IPS-20b (cell line): Measurements from ENCODE around the gene SHROOM4.

Experiments
- H3K27ac ChIP-seq: one replicate; pipeline ENCODE4 v1.5.1; 2013; ENCODE audit warnings: low read length
- H3K27me3 ChIP-seq: 2 replicates; pipeline ENCODE4 v1.6.1; 2013; ENCODE audit warnings: mild to moderate bottlenecking, low read length, inconsistent platforms; ENCODE audit not compliant: insufficient read depth
- H3K36me3 ChIP-seq: 2 replicates; pipeline ENCODE4 v1.6.1; 2013; ENCODE audit warnings: low read depth, mild to moderate bottlenecking, inconsistent platforms, low read length, moderate library complexity; ENCODE audit not compliant: insufficient read depth
- H3K4me1 ChIP-seq: 2 replicates; pipeline ENCODE4 v1.6.1; 2013; ENCODE audit warnings: mild to moderate bottlenecking, control low read depth, inconsistent platforms, low read length, moderate library complexity; ENCODE audit not compliant: insufficient read depth
- H3K4me3 ChIP-seq: 2 replicates; pipeline ENCODE4 v1.5.1; 2013; ENCODE audit warnings: mild to moderate bottlenecking, low read length, inconsistent platforms
- H3K9ac ChIP-seq: 2 replicates; pipeline ENCODE4 v1.6.1; 2013; ENCODE audit warnings: low read depth, mild to moderate bottlenecking, inconsistent platforms, low read length, moderate library complexity
- H3K9me3 ChIP-seq: 2 replicates; pipeline ENCODE4 v1.6.1; 2013; ENCODE audit warnings: mild to moderate bottlenecking, low read depth, low read length, inconsistent platforms; ENCODE audit not compliant: insufficient read depth

Gene SHROOM4

DNA sequence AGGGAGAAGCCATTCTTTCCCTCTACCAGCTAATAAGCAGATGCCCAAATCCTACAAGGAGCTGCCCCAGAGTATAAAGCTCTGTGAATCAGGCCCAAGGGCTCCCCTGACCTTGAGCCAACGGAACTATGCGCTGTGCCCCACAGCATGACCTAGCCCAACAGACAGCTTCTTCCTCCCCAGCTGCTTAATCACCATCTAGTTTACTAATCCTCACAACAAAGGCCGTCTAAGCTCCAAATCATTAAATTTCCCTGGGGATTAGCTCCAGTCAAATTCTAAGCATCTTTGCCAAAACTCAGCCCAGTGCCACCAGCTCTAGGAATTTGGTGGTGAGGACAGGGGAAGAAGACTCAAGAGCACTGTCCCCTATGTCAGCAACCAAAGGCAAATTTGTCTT lies 113.1 kb downstream of the SHROOM4 start:
- Histone ChIP-seq H3K36me3 (no peaks in the 10 kb centered on the region), H3K4me1 (peaks cover 34% of the 10 kb centered on the region; the same call in 1 of the 2 replicates), H3K27ac (no peak overlapping the region), H3K9ac (no peak overlapping the region), H3K27me3 (no peaks in the 10 kb centered on the region), H3K9me3 (no peaks in the 10 kb centered on the region), H3K4me3 (no peak overlapping the region)

DNA sequence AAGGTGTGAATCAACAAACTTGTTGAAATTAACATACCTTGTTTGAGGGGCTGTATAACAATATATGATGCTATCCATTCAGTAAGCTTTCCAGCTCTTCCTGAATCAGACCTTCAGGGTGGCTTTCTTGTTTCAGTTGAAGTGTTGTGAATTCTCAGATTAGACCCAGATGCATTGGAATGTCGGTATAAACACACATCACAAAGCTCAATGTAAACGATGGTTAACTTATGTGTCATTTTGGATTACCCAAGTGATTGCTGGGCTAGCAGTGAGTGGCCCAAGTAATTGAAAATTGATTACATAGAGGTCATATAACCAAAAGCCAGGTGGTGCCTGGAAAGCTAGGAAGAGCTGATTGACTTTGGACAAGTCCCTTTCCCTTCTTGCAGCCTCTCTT lies 115.0 kb downstream of the SHROOM4 start:
- H3K36me3 ChIP-seq, result no peaks in the 10 kb centered on the region
- no peak overlapping the region for H3K27ac ChIP-seq
- no peaks in the 10 kb centered on the region for H3K27me3 ChIP-seq
- H3K9ac ChIP-seq, result no peak overlapping the region
- H3K4me1 ChIP-seq, result peaks cover 34% of the 10 kb centered on the region; the same call in 1 of the 2 replicates
- no peaks in the 10 kb centered on the region for H3K9me3 ChIP-seq
- 0 out of 2 replicates have a peak overlapping the region, but pooled peaks have one; percentile 7 for H3K4me3 ChIP-seq

DNA sequence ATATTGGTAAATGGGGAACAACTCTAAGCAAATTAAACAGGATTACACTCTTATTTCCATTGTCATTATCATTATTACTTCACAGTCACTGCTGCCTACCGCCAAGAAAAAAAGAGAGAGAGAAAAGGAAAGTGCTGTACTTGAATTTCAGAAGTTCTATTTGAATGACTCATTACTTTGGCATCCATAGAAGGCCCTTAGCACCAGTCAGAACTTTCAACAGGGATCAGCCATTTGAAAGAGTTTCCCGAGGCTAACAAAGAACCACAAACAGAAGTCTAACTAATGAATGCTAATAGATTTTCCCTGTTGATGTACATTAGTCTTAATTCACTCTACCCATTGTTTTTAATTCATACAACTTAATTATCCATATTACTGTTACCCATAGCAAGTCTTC lies 116.3 kb downstream of the SHROOM4 start:
- Histone ChIP-seq H3K4me1 (peaks cover 34% of the 10 kb centered on the region; the same call in 1 of the 2 replicates), H3K27me3 (no peaks in the 10 kb centered on the region), H3K27ac (peak overlapping the region; percentile 28)

GRCh38 chrX:50691820-50692219 lies 122.2 kb downstream of the SHROOM4 start:
- H3K27me3 ChIP-seq, result no peaks in the 10 kb centered on the region
- no peak overlapping the region for H3K27ac ChIP-seq
- no peak overlapping the region for H3K4me3 ChIP-seq
- no peaks in the 10 kb centered on the region for H3K9me3 ChIP-seq
- no peak overlapping the region for H3K9ac ChIP-seq
- H3K4me1 ChIP-seq, result no peaks in the 10 kb centered on the region
- no peaks in the 10 kb centered on the region for H3K36me3 ChIP-seq

More for the DNA sequence above, 116.3 kb downstream of the SHROOM4 start:
- Histone ChIP-seq H3K36me3 (no peaks in the 10 kb centered on the region), H3K9ac (peak overlapping the region; percentile 21; the same call in 1 of the 2 replicates), H3K9me3 (no peaks in the 10 kb centered on the region), H3K4me3 (no peak overlapping the region)

DNA sequence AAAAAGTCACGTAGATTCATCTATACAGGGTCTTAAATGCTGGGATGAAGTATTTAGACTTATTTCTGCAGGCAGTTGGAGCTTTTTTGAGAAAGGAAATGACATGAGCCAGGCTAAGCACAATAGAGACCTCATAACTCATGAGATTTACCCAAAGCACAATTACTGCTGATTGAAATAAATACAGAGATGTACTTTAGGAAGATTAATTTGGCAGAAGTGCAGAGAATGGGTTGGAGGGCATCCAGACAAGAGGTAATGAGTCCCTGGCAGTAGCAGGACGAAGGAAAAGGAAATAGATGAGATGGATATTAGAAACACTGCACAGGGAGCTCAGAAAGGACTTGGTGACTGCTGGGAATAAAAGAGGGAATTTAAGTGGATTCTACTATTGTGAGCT lies 129.1 kb downstream of the SHROOM4 start:
- Histone ChIP-seq H3K4me3 (no peak overlapping the region), H3K27ac (no peak overlapping the region), H3K36me3 (no peaks in the 10 kb centered on the region), H3K4me1 (no peaks in the 10 kb centered on the region), H3K9ac (no peak overlapping the region), H3K27me3 (no peaks in the 10 kb centered on the region), H3K9me3 (no peaks in the 10 kb centered on the region)

DNA sequence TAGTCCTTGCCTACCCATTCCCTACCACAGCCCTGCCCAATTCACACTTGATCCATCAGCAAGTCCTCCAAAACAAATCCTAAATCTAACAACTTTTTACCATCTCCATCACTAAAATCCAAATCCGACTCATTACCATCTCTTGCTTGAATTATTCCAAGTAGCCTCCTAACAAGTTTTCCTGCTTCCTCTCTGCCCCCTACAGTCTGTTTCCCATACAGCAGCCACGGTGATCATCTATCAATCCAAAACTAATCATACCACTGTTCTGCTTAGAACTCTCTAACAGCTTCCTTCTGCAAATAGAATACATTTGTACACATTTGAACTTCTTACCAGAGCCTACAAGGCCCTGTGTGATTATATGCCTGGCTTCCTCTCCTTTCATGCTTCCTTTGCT lies 133.0 kb downstream of the SHROOM4 start:
- H3K27ac ChIP-seq, result no peak overlapping the region

GRCh38 chrX:50677789-50678188 lies 136.2 kb downstream of the SHROOM4 start:
- no peaks in the 10 kb centered on the region for H3K9me3 ChIP-seq
- H3K36me3 ChIP-seq, result no peaks in the 10 kb centered on the region
- no peaks in the 10 kb centered on the region for H3K4me1 ChIP-seq
- H3K4me3 ChIP-seq, result no peak overlapping the region
- no peaks in the 10 kb centered on the region for H3K27me3 ChIP-seq
- no peak overlapping the region for H3K9ac ChIP-seq
- no peak overlapping the region for H3K27ac ChIP-seq

More for the DNA sequence above, 133.0 kb downstream of the SHROOM4 start:
- H3K4me3 ChIP-seq, result no peak overlapping the region
- no peaks in the 10 kb centered on the region for H3K4me1 ChIP-seq
- H3K9me3 ChIP-seq, result no peaks in the 10 kb centered on the region
- H3K9ac ChIP-seq, result no peak overlapping the region
- H3K27me3 ChIP-seq, result no peaks in the 10 kb centered on the region
- no peaks in the 10 kb centered on the region for H3K36me3 ChIP-seq

- H3K9ac ChIP-seq, result no peak overlapping the region
- H3K27ac ChIP-seq, result no peak overlapping the region
- no peaks in the 10 kb centered on the region for H3K27me3 ChIP-seq
- H3K4me3 ChIP-seq, result no peak overlapping the region
- no peaks in the 10 kb centered on the region for H3K9me3 ChIP-seq
- H3K36me3 ChIP-seq, result no peaks in the 10 kb centered on the region
- no peaks in the 10 kb centered on the region for H3K4me1 ChIP-seq
Observed at GRCh38 chrX:50671661-50672060, 142.3 kb downstream of the SHROOM4 start.

DNA sequence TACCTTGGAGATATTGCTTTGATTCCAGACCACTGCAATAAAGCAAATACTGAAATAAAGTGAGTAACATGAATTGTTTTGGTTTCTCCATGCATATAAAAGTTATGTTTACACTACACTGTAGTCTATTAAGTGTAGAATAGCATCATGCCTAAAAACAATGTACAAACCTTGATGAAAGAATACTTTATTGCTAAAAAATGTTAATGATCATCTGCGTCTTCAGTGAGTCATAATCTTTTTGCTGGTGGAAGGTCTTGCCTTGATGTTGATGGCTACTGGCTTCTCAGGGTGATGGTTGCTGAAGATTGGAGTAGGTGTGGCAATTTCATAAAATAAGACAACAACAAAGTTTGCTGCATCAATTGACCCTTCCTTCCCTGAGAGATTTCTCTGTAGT lies 145.1 kb downstream of the SHROOM4 start:
- Histone ChIP-seq H3K9me3 (no peaks in the 10 kb centered on the region), H3K36me3 (no peaks in the 10 kb centered on the region), H3K4me1 (no peaks in the 10 kb centered on the region), H3K9ac (no peak overlapping the region), H3K27me3 (no peaks in the 10 kb centered on the region), H3K27ac (no peak overlapping the region), H3K4me3 (no peak overlapping the region)

DNA sequence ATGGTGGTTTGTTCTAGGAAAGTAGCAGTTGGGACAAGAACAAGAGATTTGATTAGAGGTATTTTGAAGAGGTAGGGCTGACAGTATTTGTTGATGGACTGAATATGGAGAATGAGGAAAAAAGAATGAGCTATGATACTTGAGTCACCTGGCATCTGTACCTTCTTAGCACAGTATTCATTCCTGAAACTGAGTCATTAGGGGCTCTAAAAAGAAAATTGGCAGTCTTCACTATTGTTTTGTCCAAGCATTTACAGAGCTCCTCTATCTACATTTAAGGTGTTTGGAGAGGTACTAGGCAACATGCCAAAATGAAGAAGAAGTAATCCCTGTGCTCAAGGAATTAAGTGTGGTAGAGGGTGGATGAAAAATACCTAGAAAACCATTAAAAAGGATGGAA lies 165.8 kb downstream of the SHROOM4 start:
- H3K27me3 ChIP-seq, result no peaks in the 10 kb centered on the region
- H3K4me1 ChIP-seq, result peaks cover 17% of the 10 kb centered on the region; the same call in 1 of the 2 replicates
- H3K36me3 ChIP-seq, result no peaks in the 10 kb centered on the region
- no peak overlapping the region for H3K9ac ChIP-seq
- H3K4me3 ChIP-seq, result no peak overlapping the region
- H3K9me3 ChIP-seq, result no peaks in the 10 kb centered on the region
- H3K27ac ChIP-seq, result no peak overlapping the region

DNA sequence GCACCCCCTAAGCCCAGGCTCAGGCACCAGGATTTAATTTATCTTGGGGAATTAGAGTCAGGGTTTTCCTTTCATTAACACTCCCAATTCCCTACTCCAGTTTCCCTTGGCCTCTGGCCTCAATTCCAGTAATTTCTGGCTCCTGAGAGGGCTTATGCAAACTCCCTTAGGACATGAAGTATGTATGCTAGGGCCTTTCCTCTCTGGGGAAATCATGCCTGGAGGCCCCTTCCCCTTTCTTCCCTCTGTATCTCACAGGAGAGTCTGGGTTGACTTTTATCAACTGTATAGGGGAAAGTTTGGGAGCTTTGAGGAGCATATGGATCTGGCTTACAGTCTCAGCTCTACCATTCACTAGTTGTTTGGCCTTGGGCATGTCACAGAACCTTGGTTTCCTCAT lies 169.5 kb downstream of the SHROOM4 start:
- no peaks in the 10 kb centered on the region for H3K9me3 ChIP-seq
- H3K36me3 ChIP-seq, result no peaks in the 10 kb centered on the region
- peaks cover 17% of the 10 kb centered on the region; the same call in 1 of the 2 replicates for H3K4me1 ChIP-seq
- H3K9ac ChIP-seq, result no peak overlapping the region
- no peak overlapping the region for H3K27ac ChIP-seq
- H3K4me3 ChIP-seq, result no peak overlapping the region
- no peaks in the 10 kb centered on the region for H3K27me3 ChIP-seq

DNA sequence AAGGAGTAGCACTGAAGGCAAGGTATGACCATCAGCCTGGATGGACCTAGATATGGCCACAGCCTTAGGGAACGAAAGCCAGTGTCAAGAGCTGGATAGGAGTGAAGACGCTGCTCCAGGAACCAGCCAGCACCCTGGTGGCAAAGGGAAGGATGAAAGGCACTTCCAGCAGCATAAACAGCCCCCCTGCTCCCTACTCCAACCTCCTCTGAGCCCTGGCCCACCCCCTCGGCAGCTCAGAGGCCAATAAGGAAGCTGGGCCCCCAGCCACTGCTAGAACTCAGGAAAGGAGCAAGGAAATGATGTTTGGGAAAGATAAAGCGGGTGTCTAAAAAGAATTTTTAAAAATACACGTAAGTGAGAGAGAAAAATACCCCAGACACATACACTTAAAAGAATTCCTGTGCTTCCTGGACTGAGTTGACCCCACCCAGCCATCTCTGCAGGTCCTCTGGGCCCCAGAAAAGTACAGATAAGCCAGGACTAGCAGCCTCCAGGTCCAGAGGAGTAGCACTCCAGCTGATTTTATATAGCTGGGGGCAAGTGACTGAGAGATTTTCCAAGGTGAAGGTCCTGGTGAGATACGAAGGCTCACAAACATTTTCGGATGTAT lies 170.4 kb downstream of the SHROOM4 start:
- Histone ChIP-seq H3K4me1 (peaks cover 17% of the 10 kb centered on the region; the same call in 1 of the 2 replicates), H3K9me3 (no peaks in the 10 kb centered on the region), H3K27me3 (no peaks in the 10 kb centered on the region), H3K36me3 (no peaks in the 10 kb centered on the region), H3K4me3 (no peak overlapping the region), H3K9ac (no peak overlapping the region), H3K27ac (no peak overlapping the region)
